Stomach smooth muscle (tissue), 2 donors: Measurements from ENCODE around the gene TRPC4AP.

ENCODE experiments used
- H3K27ac ChIP-seq: one replicate; pipeline ENCODE4 v1.7.0; 2013; ENCODE audit warnings: mild to moderate bottlenecking, low read length, inconsistent platforms
- H3K27me3 ChIP-seq, 2 donors: one replicate each; pipeline ENCODE4 v1.7.0; 2013; ENCODE audit warnings: low read length in 2 of 2; ENCODE audit not compliant: insufficient read depth in 2 of 2, control insufficient read depth in 1 of 2
- H3K36me3 ChIP-seq, 2 donors: one replicate each; pipeline ENCODE4 v1.7.0; 2013; ENCODE audit warnings: low read length in 2 of 2; ENCODE audit not compliant: control insufficient read depth in 2 of 2, insufficient read depth in 2 of 2
- H3K4me1 ChIP-seq: one replicate; pipeline ENCODE4 v1.7.0; 2013; ENCODE audit warnings: low read length; ENCODE audit not compliant: control insufficient read depth, insufficient read depth
- H3K4me3 ChIP-seq, 2 donors: one replicate each; pipeline ENCODE4 v1.7.0; 2013; ENCODE audit warnings: low read length in 2 of 2
- H3K9ac ChIP-seq, 2 donors: one replicate each; pipeline ENCODE4 v1.7.0; 2013; ENCODE audit warnings: low read length in 2 of 2, mild to moderate bottlenecking in 1 of 2
- H3K9me3 ChIP-seq, 2 donors: one replicate each; pipeline ENCODE4 v1.7.0; 2013; ENCODE audit warnings: low read length in 2 of 2; ENCODE audit not compliant: control insufficient read depth in 2 of 2
- donor health status: healthy.
- donor health status: Pancreatic carcinoma.

TRPC4AP gene

DNA sequence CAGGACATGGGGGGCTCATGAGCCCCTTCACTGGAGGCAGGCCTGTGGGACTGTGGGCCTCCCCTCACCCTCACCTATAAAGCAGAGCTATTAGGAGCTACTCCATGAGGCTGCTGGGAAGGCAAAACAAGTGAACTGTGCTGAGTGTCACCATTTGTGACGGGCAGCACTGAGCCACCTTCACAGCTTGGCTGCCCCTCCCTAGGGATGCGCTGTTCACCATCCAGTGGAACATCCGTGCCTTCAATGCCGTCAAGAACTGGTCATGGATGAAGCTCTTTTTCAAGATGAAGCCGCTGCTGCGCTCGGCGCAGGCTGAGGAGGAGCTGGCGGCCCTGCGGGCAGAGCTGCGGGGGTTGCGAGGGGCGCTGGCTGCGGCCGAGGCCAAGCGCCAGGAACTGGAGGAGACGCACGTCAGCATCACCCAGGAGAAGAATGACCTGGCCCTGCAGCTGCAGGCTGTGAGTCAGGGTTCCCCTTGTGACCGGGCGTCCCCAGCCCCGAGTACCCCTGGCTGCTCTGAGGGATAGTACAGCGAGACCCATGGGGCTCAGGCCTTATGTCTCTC is 98.6 kb downstream of the TRPC4AP start:
- Histone ChIP-seq H3K9ac (no peak overlapping the region), H3K9me3 (no peaks in the 10 kb centered on the region), H3K4me1 (peaks cover 8% of the 10 kb centered on the region), H3K4me3 (no peak overlapping the region), H3K27me3 (no peaks in the 10 kb centered on the region), H3K36me3 (peaks cover 11 to 29% of the 10 kb centered on the region in 2 donors), H3K27ac (no peak overlapping the region)

- Histone ChIP-seq H3K36me3 (peaks cover 11 to 24% of the 10 kb centered on the region in 2 donors), H3K27me3 (no peaks in the 10 kb centered on the region), H3K27ac (no peak overlapping the region), H3K4me1 (peaks cover 8% of the 10 kb centered on the region), H3K9me3 (no peaks in the 10 kb centered on the region), H3K4me3 (no peak overlapping the region), H3K9ac (no peak overlapping the region)
Measured at GRCh38 chr20:34992751-34993417, 99.7 kb downstream of the TRPC4AP start.

DNA sequence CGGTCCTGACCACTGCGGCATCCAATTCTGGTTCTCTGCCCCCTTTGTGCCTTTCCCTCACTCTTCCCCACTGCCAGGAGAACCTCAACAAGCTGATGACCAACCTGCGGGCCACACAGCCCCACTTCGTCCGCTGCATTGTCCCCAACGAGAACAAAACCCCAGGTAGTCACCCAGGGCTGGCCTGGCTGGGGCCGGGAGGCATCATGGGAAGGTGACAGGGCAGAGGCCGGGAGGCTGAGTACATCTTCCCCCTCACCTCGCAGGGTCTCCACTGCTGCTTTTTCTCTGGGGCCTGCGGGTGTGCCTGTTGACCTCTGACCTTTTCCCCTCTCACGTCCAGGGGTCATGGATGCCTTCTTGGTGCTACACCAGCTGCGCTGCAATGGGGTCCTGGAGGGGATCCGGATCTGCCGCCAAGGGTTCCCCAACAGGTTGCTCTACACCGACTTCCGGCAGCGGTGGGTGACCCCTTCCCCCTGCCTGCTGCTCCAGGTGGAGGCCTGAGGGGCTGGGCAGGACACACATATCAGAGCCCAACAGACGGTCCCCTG is 101.9 kb downstream of the TRPC4AP start:
- Histone ChIP-seq H3K9ac (no peak overlapping the region), H3K27me3 (no peaks in the 10 kb centered on the region), H3K27ac (no peak overlapping the region), H3K36me3 (peaks cover 10 to 19% of the 10 kb centered on the region in 2 donors), H3K9me3 (no peaks in the 10 kb centered on the region), H3K4me3 (no peak overlapping the region), H3K4me1 (no peaks in the 10 kb centered on the region)

DNA sequence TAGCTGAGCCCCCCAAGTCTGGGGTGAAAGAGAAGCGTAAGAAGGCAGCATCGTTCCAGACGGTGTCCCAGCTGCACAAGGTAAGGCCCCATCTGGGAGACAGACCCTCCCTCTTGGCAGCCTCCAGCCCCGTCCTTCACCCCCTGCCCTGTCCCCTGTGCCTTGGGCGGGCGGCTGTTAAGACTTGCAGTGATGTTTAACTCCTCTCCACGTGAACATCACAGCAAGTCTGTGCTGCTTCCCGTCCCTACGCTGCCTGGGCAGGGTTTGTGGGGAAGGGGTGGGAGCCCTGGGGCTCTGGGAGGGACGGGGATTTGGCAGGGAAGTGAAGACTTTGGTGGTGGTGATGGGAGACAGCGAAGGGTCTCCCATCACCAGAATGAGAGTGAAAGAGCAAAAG is 102.4 kb downstream of the TRPC4AP start:
- no peak overlapping the region for H3K4me3 ChIP-seq
- H3K27me3 ChIP-seq = no peaks in the 10 kb centered on the region
- no peak overlapping the region for H3K9ac ChIP-seq
- no peaks in the 10 kb centered on the region for H3K4me1 ChIP-seq
- H3K9me3 ChIP-seq = no peaks in the 10 kb centered on the region
- H3K27ac ChIP-seq = no peak overlapping the region
- H3K36me3 ChIP-seq = peaks cover 7 to 15% of the 10 kb centered on the region in 2 donors

- no peak overlapping the region for H3K4me3 ChIP-seq
- no peaks in the 10 kb centered on the region for H3K4me1 ChIP-seq
- no peaks in the 10 kb centered on the region for H3K9me3 ChIP-seq
- H3K36me3 ChIP-seq = peaks cover 4 to 12% of the 10 kb centered on the region in 2 donors
- no peaks in the 10 kb centered on the region for H3K27me3 ChIP-seq
- H3K9ac ChIP-seq = no peak overlapping the region
- no peak overlapping the region for H3K27ac ChIP-seq
Measured at GRCh38 chr20:34989670-34990069, 102.9 kb downstream of the TRPC4AP start.

- peaks cover 2% of the 10 kb centered on the region in 2 donors for H3K27me3 ChIP-seq
- no peak overlapping the region for H3K4me3 ChIP-seq
- H3K27ac ChIP-seq = no peak overlapping the region
- H3K4me1 ChIP-seq = no peaks in the 10 kb centered on the region
- no peak overlapping the region for H3K9ac ChIP-seq
- H3K9me3 ChIP-seq = no peaks in the 10 kb centered on the region
- H3K36me3 ChIP-seq = peaks cover 4 to 10% of the 10 kb centered on the region in 2 donors
Measured at GRCh38 chr20:34989118-34989517, 103.5 kb downstream of the TRPC4AP start.

DNA sequence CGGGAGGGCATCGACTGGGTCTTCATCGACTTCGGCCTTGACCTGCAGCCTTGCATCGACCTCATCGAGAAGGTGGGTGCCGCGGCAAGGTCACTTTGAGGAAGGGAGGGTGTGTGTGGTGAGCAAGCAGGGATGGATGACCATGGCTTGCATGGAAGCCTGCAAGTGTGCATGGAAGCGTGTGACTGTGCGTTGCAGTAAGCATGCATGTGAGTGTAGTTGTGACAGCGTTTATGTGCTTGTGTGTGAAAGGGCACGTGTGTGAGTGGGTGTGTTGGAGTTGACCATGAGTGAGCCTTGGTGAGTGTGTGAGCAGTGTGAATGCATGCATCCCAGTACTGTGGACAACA is 104.4 kb downstream of the TRPC4AP start:
- Histone ChIP-seq H3K4me3 (no peak overlapping the region), H3K9ac (no peak overlapping the region), H3K4me1 (no peaks in the 10 kb centered on the region), H3K27ac (no peak overlapping the region), H3K36me3 (peaks cover 3% of the 10 kb centered on the region in 2 donors), H3K9me3 (no peaks in the 10 kb centered on the region), H3K27me3 (peaks cover 11% of the 10 kb centered on the region in 2 donors)

- Histone ChIP-seq H3K27me3 (peaks cover 14 to 16% of the 10 kb centered on the region in 2 donors), H3K4me3 (no peak overlapping the region), H3K27ac (no peak overlapping the region), H3K9ac (no peak overlapping the region), H3K9me3 (no peaks in the 10 kb centered on the region), H3K36me3 (peaks cover 0 to 2% of the 10 kb centered on the region in 2 donors), H3K4me1 (no peaks in the 10 kb centered on the region)
Measured at GRCh38 chr20:34987288-34988190, 105.1 kb downstream of the TRPC4AP start.

GRCh38 chr20:34986311-34987287 is 106.0 kb downstream of the TRPC4AP start:
- H3K4me3 ChIP-seq = no peak overlapping the region
- H3K9ac ChIP-seq = no peak overlapping the region
- H3K36me3 ChIP-seq = peaks cover 0 to 2% of the 10 kb centered on the region in 2 donors
- peaks cover 17 to 19% of the 10 kb centered on the region in 2 donors for H3K27me3 ChIP-seq
- H3K9me3 ChIP-seq = no peaks in the 10 kb centered on the region
- H3K27ac ChIP-seq = no peak overlapping the region
- H3K4me1 ChIP-seq = no peaks in the 10 kb centered on the region
